GM21717 (cell line): ENCODE data around the gene CENATAC.
"Not testable (repeated sequence)": the region's sequence is repeated elsewhere in the genome, so short reads cannot be mapped to it uniquely, and the experiment has no call there.

ENCODE experiments used
- ATAC-seq: cut with Tn5 transposase; IDR thresholded peaks from one replicate; pipeline ENCODE4 v1.9.1; 2021; ENCODE audit warnings: mild to moderate bottlenecking, moderate library complexity; ENCODE audit not compliant: unreplicated experiment

CENATAC gene

GRCh38 chr11:119051440-119052162 is 53.7 kb downstream of the CENATAC start:
- ATAC-seq = peak; percentile 57

- no peak for ATAC-seq
Observed at GRCh38 chr11:119052163-119052814, 54.4 kb downstream of the CENATAC start.

DNA sequence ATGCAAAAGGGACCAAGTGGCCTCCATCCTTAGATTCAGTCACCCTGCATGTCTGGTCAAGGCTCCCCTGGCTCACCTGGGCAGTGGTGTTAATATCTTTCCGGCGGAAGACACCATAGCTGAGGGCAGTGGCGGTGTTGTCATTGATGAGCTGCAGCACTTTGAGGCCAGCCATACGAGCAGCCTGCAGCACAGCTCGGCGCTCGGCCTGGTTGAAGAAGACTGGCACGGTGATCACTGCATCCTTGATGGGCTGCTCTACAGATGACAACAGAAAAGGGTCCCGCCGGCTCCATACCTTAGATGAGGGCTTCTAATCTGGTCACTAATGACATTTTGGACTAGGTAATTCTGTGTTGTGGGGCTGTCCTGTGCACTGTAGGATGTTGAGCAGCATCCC is 56.5 kb downstream of the CENATAC start:
- ATAC-seq = no peak

DNA sequence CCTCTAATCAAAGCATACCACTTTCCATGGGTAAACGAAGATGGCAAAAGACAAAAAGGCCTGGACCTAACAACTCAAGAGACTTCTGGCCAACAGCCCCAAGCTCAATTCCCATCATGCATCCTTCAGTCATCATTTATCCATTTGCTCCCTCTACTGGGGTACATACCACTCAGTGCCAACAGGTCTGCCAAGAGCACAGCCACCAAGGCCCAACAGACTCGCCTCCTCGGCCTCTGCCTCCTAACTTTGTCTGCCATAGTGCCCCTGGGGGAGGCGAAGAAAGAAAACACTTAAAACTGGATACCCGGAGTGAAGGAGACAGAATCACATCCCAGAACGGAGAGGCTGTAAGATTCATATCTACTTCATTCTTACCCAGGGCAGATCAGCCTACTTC is 58.0 kb downstream of the CENATAC start:
- no peak for ATAC-seq

DNA sequence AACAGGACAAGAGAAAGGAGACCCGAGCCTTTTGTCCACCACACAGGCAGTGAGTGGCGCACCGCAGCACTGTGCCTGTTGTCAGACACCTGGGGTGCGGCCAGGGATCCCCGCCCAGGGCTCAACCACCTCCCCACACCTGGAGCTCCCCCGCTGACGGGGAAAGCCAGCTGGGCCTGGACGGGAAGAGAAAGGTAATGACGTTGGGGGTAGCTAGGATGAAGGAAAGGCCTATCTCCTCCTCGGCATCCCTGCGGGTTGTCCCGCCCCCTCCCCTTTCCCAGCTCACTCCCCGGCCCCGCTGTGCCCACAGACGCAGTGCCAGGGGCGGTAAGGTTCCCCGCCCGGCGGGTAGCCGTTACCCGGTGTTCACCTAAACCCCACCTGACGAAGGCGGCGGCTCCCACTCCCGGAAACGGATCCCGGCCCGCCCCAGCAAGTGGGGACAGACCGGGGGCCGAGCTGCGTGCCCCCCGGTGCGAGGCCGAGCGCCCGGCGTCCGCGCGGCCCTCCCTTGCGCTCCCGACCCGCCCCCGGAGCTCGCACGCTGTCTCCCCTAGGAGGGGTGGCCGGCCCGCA is 58.6 kb downstream of the CENATAC start:
- ATAC-seq = peak; percentile 15

- peak; percentile 80 for ATAC-seq
Observed at GRCh38 chr11:119057000-119057769, 59.2 kb downstream of the CENATAC start, which contains the start of gene HYOU1. TSS of gene HYOU1 (minus strand) at chr11:119057205. CDS start at chr11:119056160, 1,045 bp downstream.

GRCh38 chr11:119059128-119059527 is 61.2 kb downstream of the CENATAC start:
- not testable (repeated sequence) for ATAC-seq

GRCh38 chr11:119061256-119061655 is 63.3 kb downstream of the CENATAC start:
- ATAC-seq = no peak

DNA sequence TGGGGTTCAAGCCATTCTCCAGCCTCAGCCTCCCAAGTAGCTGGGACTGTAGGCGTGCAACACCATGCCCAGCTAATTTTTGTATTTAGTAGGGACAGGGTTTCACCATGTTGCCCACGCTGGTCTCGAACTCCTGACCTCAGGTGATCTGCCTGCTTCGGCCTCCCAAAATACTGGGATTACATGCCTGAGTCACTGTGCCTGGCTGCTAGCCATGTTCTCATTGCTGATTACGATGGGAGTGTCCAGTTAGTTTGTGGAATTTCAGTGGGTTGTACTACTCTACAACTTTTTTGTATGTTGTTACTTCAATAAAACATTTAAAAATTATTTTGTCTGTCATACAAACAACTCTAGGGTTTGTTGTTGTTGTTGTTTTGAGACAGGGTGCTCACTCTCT is 64.8 kb downstream of the CENATAC start:
- ATAC-seq = no peak

- no peak for ATAC-seq
Observed at GRCh38 chr11:119065369-119065768, 67.4 kb downstream of the CENATAC start.
